Measurements from ENCODE around the gene CARD14.
"Not testable (repeated sequence)": the region's sequence is repeated elsewhere in the genome, so short reads cannot be mapped to it uniquely, and the experiment has no call there.

CARD14 gene

DNA sequence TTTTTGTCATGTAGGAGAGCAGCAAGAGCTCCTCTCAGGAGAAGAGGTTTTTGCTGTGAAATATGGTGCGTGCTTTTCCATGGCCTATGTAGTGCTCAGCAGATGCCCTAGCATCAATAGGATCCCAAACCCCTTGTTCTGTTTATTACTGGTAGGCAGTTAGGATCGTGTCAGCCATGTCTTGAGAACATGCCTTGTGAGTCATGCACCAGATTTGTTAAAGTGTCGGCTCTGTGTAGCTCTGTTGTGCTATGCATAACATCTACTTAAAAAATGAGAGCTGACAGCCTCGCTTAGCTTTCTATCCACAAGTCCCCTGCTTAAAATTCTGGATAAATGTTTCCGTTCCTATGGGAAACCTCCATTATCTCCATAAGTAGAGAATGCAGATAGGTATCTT, 18.5 kb upstream of the CARD14 start:
- peak; percentile 83 for DNase-seq (ENCODE audit: low read depth)

DNA sequence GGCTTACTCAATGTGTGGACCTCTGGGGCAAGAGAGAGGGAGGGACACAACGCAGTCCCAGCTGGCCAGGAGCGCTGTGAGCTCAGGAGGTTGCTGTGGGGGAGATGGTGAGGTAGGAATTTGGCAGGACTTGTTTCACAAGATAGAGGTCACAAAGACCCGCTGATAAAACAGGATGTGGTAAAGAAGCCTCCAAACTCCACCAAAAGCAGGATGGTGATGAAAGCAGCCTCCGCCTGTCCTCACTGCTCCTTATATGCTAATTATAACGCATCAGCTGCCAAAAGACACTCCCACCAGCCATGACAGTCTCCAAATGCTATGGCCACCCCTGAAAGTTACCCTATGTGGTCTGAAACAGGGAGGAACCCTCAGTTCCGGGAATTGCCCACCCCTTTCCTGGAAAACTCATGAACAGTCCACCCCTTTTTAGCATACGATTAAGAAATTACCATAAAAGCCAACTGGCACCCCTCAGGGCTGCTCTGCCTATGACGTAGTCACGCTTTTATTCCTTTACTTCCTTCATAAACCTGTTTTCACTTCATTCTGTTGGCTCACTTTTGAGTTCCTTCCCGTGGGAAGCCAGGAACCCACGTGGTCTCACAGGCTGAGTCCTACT, 17.6 kb upstream of the CARD14 start:
- peak; percentile 84 for DNase-seq (ENCODE audit: low read depth)

DNA sequence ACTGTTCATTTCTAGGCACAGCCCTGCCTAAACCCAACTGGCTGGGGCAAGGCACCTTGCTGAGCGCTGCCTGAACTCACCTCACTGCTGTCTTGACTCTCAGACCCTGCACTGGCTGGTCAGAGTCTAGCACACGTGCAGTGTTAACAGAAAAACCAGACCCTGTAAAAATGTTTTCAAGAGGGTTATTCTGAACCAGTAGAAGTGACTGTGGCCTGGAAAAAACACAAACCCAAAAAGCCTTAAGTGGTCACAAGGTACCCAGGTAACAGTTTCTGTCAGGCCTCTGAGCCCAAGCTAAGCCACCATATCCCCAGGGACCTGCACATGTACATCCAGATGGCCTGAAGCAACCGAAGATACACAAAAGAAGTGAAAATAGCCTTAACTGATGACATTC, 16.8 kb upstream of the CARD14 start:
- no peak for DNase-seq (ENCODE audit: low read depth)

GRCh38 chr17:80154166-80154565, 15.7 kb upstream of the CARD14 start:
- DNase-seq (ENCODE audit: low read depth), result no peak

DNA sequence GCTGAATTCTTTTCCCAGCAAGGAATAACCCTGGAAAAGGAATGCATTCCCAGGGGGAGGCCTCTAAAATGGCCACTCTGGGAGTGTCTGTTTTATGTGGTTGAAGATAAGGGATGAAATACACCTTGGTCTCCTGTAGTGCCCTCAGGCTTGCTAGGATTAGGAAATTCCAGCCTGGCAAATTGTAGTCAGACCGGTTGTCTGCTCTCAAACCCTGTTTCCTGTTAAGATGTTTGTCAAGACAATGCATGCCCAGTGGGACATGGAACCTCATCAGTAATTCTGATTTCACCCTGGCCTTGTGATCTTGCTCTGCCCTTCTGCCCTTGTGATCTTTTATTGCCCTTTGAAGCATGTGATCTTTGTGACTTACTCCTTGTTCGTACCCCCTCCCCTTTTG, 14.2 kb upstream of the CARD14 start:
- DNase-seq (ENCODE audit: low read depth), result not testable (repeated sequence)

GRCh38 chr17:80158846-80159245, 11.0 kb upstream of the CARD14 start:
- no peak for DNase-seq (ENCODE audit: low read depth)

GRCh38 chr17:80160536-80160935, 9.3 kb upstream of the CARD14 start:
- peak; percentile 18 for DNase-seq (ENCODE audit: low read depth)

DNA sequence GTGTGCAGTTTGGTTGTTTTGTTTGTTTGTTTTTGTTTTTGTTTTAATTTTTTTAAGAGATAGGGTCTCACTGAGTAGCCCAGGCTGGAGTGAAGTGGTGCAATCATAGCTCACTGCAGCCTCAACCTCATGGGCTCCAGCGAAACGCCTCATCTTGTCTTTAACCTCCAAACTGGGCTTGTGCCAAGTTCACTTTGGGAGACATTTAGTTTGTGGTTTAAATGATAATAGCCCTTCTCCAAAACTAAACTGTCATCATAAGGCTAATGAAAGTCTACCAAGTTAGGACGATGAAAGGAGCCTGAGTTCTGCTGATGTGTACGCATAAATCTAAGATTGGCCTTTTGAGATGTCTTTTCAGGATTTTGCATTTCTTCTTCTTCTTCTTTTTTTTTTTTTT, 6.5 kb upstream of the CARD14 start:
- DNase-seq (ENCODE audit: low read depth), result peak; percentile 20

DNA sequence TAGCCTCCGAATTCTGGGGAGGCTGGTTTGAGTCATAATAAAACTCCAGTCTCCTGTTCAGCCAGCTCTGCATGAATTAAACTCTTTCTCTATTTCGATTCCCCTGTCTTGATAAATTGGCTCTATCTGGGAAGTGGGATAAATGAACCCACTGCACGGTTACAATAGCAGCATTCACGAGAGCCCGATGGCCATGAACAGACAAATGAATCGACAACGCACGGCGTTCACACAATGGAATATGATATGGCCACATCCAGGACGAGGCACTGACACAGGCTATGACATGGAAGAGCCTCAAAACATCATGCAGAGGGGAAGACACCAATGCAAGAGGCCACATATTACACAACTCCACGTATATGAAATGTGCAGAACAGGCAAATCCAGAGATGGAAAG, 5.6 kb upstream of the CARD14 start:
- no peak for DNase-seq (ENCODE audit: low read depth)

DNA sequence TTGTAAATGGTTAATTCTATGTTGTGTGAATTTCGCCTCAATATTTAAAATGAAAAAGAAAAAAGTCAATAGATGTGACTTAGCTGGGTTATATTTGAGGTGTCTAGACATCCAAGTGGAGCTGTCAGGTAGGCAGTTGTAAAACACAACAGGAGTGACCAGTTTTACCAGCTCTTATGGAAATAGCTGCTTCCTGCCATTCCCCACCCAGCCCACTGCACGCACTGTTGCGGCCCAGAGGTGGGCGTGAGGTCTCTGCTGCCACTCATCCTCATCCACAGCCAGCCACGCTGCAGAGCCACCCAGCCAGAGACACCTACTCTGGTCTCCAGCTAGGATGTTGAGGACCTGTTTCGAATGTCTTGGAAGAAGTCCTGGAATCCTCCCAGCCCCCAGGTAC, 3.4 kb upstream of the CARD14 start:
- DNase-seq (ENCODE audit: low read depth), result no peak

DNA sequence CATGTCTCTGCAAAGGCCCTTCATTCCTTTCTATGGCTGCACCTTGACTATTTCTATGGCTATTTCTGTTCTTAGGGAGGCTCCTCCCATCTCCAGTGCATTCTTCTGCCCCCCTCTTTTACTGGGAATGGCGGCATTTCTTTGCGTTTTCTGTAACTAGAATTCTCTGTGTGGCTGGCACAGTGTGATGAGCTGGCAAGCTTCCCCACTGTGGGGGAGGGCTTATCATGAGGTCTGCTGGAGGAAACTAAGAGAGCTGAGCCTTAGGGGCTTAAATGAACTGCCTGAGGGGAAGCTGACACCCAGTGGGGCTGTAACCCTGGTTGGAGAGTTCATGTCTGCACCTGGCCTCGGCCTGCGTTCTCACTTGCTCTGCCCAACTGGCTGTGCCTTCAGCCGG, 1.5 kb upstream of the CARD14 start:
- DNase-seq (ENCODE audit: low read depth), result peak; percentile 30

GRCh38 chr17:80169107-80169506, 723 bp upstream of the CARD14 start:
- DNase-seq (ENCODE audit: low read depth), result no peak

- no peak for DNase-seq (ENCODE audit: low read depth)
Measured at GRCh38 chr17:80171681-80172080, 1.9 kb downstream of the CARD14 start.

- no peak for DNase-seq (ENCODE audit: low read depth)
Measured at GRCh38 chr17:80173126-80173525, 3.3 kb downstream of the CARD14 start.

DNA sequence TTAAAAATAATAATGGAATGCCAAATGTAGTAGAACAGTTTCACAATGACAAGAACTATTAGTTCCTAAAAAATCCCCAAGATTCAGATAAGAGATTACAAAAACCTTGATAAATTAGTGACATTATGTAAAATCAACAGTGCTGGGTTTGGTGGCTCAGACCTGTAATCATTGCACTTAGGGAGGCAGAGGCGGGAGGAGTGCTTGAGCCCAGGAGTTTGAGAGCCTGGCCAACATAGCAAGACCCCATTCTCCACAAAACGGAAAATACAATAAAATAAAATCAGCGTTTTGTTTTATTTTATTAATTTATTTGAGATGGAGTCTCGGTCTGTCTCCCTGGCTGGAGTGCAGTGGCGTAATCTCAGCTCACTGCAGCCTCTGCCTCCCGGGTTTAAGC, 4.1 kb downstream of the CARD14 start:
- no peak for DNase-seq (ENCODE audit: low read depth)

DNA sequence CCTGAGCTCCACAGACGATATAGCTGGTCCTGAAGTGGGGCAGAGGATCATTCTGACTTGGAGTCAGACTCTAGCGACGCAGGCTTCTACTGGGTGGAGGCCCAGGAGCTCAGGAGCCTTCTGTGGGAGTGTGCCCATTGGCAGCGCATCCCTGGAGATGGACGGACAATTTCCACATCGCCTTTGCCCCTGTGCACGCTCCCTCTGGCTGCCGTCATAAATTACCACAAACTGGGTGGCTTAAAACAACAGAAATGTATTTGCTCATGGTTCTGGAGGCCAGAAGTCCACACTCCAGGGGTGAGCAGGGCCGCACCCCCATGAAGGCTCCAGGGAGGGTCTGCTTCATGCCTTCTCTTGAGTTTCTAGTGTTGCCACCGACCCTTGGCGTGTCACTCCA, 6.9 kb downstream of the CARD14 start:
- DNase-seq (ENCODE audit: low read depth), result no peak

DNA sequence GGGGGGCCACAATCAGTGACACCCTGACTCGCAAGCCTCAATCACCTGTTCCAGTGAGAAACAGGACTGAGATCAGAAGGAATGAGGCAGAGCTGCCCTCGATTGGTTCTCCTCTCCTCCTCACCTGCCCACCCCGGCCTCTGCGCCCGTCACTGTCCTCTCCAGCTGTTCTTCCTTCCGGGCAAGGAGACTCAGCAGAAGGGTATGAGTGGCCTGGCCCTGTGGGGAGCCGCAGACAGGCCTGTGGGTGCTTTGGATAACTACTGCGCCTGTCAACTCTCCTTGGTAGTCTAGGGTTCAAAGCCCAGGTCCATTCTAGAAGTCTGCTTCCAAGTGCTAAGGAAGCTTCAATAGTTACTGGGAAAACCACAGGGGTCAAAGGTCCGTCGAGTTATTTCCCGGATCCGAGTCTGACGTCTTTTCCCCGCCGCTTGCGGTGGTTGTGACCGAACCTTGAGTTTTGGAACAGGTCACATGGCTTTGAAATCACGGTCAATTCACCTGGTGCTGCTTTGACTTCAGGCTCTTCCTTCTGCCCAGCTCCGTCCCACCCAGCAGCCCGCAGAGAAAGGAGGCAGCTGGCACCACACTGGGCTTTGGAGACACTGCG, 8.3 kb downstream of the CARD14 start:
- no peak for DNase-seq (ENCODE audit: low read depth)

- no peak for DNase-seq (ENCODE audit: low read depth)
Measured at GRCh38 chr17:80180192-80180591, 10.4 kb downstream of the CARD14 start.

DNA sequence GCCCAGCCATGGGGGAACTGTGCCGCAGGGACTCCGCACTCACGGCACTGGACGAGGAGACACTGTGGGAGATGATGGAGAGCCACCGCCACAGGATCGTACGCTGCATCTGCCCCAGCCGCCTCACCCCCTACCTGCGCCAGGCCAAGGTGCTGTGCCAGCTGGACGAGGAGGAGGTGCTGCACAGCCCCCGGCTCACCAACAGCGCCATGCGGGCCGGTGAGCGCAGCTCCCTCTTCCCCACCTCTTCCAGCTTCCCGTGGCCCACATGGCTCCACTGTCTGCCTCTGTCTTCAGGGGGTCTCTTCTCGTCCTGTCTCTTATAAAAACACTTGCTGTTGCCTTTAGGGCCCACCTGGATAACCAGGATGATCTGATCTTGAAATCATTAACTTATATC, 11.6 kb downstream of the CARD14 start:
- DNase-seq (ENCODE audit: low read depth), result no peak

GRCh38 chr17:80182118-80182844, 12.5 kb downstream of the CARD14 start:
- DNase-seq (ENCODE audit: low read depth), result no peak

DNA sequence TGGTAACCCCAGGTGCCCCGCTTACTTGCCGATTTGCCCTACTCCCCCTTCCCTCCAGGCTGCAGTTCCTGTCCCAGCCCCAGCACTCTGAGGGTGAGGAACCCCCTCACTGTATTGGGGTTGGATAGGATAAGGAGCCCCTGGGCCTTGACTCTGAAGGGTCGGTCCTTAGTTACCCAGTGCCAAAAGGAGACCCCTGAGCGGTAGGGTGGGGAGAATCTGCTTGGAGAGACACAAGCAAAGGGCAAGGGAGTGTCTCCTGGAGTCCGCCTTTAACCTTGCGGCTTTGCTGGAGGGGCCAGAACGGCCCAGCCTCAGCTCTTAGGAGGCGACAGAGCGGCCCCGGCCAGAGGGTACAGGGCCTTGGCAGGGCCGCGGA, 13.0 kb downstream of the CARD14 start:
- DNase-seq (ENCODE audit: low read depth), result no peak

GRCh38 chr17:80183581-80184422, 14.0 kb downstream of the CARD14 start:
- DNase-seq (ENCODE audit: low read depth), result no peak

- DNase-seq (ENCODE audit: low read depth), result no peak
Measured at GRCh38 chr17:80184423-80184714, 14.5 kb downstream of the CARD14 start.
